T-helper 2 cell (primary cell): ENCODE measurements around the gene PCYT1B.
A peak's percentile ranks its signal among the peaks of the same experiment; 100 is the strongest.

Experiments
- DNase-seq, 5 experiments: peaks; one replicate each; pipeline versions ENCODE4 v3.0.0 to v3.0.0-alpha.2; 2012 to 2022

The PCYT1B gene

DNA sequence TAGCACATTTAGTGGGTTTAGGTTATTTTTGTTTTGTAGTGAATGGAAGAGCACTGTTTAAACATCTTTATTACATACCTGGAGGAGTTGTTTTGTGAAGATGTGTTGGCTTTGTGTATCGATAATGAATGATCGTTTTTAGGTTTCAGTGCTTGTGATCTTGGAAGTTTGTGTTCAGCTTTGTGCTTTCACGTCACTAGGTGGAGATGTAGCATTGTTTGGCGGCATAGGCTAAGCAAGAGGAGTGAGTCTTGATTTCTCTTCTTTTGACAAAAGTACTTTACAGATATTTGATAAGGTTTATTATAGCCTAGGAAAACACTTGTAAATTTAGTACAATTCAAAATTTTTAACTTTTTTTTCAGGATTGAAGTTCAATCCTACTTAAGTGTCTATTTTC lies 131.7 kb downstream of the PCYT1B start:
- DNase-seq = peak in 1 of 5 experiments; percentile 20

DNA sequence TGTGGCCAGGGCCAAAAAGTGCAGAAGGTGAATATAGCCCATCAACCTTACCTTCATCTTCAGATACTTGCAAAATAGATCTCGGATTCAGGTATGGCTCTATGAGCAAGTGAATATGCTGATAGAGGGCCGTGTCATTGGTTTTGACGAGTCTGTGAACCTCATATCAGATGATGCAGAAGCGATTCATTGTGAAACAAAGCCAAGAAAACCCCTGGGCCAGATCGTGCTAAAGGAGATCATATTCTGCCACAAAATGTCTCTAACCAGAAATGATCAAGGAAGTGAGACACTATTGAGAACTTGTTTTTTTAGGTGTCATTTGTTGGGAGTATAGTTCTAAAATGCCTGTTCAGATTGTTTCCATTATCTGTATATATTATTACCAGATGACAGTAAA lies 133.7 kb downstream of the PCYT1B start:
- peak in 1 of 5 experiments; percentile 91 for DNase-seq

DNA sequence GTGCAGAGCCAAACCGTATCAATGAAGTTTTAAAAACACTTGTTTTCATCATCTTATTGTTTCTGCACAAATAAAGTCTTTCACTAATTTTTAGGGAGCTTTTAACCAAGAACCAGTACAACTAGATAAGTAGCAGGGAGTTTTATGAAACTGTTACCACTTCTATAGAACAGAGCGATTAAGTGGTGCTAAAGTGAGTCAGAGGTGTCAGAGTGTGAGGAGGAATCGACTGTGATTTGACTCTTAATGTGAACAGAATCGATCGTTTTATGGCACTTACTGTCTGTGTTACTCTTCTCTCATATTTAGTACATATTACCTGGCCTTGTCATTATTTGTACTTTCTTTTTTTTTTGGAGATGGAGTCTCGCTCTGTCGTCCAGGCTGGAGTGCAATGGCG lies 138.8 kb downstream of the PCYT1B start:
- DNase-seq = peak in 1 of 5 experiments; percentile 41
